Upper lobe of left lung (tissue), 6 donors: ENCODE data around the gene ILF3. TPM values are rescaled to one million over a fixed set of nuclear protein-coding genes. Genes with fewer than 3 reads are reported as not detected.
A peak's percentile ranks its signal among the peaks of the same experiment; 100 is the strongest.

ENCODE experiments used
- ATAC-seq, 2 donors: fragments of 200-7000 bp; cut with Tn5 transposase; one replicate each; pipeline ENCODE4 v1.9.1; 2022; ENCODE audit warnings: mild to moderate bottlenecking in 2 of 2, moderate library complexity in 2 of 2; ENCODE audit not compliant: low FRiP score in 2 of 2
- DNase-seq, 2 donors: peaks; one replicate each; pipeline ENCODE4 v3.0.0-alpha.2; 2019 to 2020
- H3K27ac ChIP-seq, 4 donors: fragments of 200-600 bp; sonication (generic); one replicate each; pipeline ENCODE4 v1.5.1; 2016 to 2019
- H3K27me3 ChIP-seq, 4 donors: fragments of 200-600 bp; sonication (generic); one replicate each; pipeline ENCODE4 v1.5.1; 2017 to 2019
- H3K36me3 ChIP-seq, 4 donors: fragments of 200-600 bp; sonication (generic); one replicate each; pipeline ENCODE4 v1.5.1; 2016 to 2019
- H3K4me1 ChIP-seq, 4 donors: fragments of 200-600 bp; sonication (generic); one replicate each; pipeline ENCODE4 v1.5.1; 2018 to 2019
- H3K4me3 ChIP-seq, 4 donors: fragments of 200-600 bp; sonication (generic); one replicate each; pipeline ENCODE4 v1.5.1; 2017 to 2019; ENCODE audit warnings: mild to moderate bottlenecking in 2 of 4, moderate library complexity in 1 of 4
- H3K9me3 ChIP-seq, 4 donors: fragments of 200-600 bp; sonication (generic); one replicate each; pipeline ENCODE4 v1.5.1; 2018 to 2019
- CTCF ChIP-seq, 6 experiments: fragments of 450-650 bp in 4 of 6; fragments of 200-600 bp in 2 of 6; sonication (generic) in 2 of 6; IDR thresholded peaks; one replicate each; pipeline ENCODE4 v1.5.1; 2016 to 2019; ENCODE audit warnings: antibody characterized with exemption in 6 of 6
- EP300 ChIP-seq, 4 donors: sonication (generic); formaldehyde crosslinking; IDR thresholded peaks; one replicate each; pipeline ENCODE4 v1.5.1; 2017; ENCODE audit warnings: antibody characterized with exemption in 4 of 4, control low read depth in 2 of 4
- POLR2A ChIP-seq, 4 donors: fragments of 450-650 bp; IDR thresholded peaks; one replicate each; pipeline ENCODE4 v1.5.1; 2016 to 2017; ENCODE audit warnings: antibody characterized with exemption in 4 of 4, mild to moderate bottlenecking in 2 of 4
- POLR2AphosphoS5 ChIP-seq, 2 donors: sonication (generic); formaldehyde crosslinking; IDR thresholded peaks; one replicate each; pipeline ENCODE4 v1.5.1; 2017; ENCODE audit warnings: antibody characterized with exemption in 2 of 2
- WGBS, 2 donors: methylation state at CpG; one replicate each; pipeline ENCODE4 v1.1.5; 2017 to 2018; 5-methylcytosine and 5-hydroxymethylcytosine counted together
- small RNA-seq, 4 donors: library from RNA; depleted of rRNA; stranded (forward); fragments of <200 nt; gene quantifications; one replicate each; pipeline ENCODE3, GENCODE V24; 2016
- total RNA-seq, 6 donors: library from RNA; depleted of rRNA in 4 of 6; stranded (reverse); fragments of >200 nt in 4 of 6; gene quantifications; one replicate each; pipeline versions ENCODE4 v1.1.0 to v1.2.1, GENCODE V29; 2016 to 2021
- donor health status: DM: no; HTN: no; CAD: no; lungs with moderate emphysema.
- donor health status: DM: no; HTN: yes; CAD: no; lungs with severe emphysema.

ILF3 gene
- total RNA-seq, 6 donors from 2014 or later = 121 to 193 (median 169) TPM

- H3K36me3 ChIP-seq = no peaks in the 10 kb centered on the region
- H3K27ac ChIP-seq = peak overlapping the region; percentile 67 to 91 (median 76)
- TF ChIP-seq POLR2AphosphoS5 (IDR thresholded peaks at IDR 0.05) (no peak), CTCF (IDR thresholded peaks at IDR 0.05) (no peak), EP300 (IDR thresholded peaks at IDR 0.05) (no peak), POLR2A (IDR thresholded peaks at IDR 0.05) (no peak)
- WGBS, 2 donors = 85 to 88% methylated on average over 6 of the region's 6 CpGs
- ATAC-seq (no peak), DNase-seq (no peak)
- no peak overlapping the region for H3K4me3 ChIP-seq
- H3K4me1 ChIP-seq = peaks cover 37 to 82% (median 51%) of the 10 kb centered on the region in 4 donors
- H3K27me3 ChIP-seq = no peaks in the 10 kb centered on the region
- H3K9me3 ChIP-seq = no peaks in the 10 kb centered on the region
Measured at GRCh38 chr19:10736189-10736588, 82.0 kb downstream of the ILF3 start.

- Histone ChIP-seq H3K36me3 (no peaks in the 10 kb centered on the region), H3K4me3 (no peak overlapping the region), H3K4me1 (peaks cover 37 to 81% (median 54%) of the 10 kb centered on the region in 4 donors), H3K9me3 (no peaks in the 10 kb centered on the region), H3K27ac (peak overlapping the region; percentile 67 to 91 (median 80)), H3K27me3 (no peaks in the 10 kb centered on the region)
- WGBS, 2 donors = 71 to 78% methylated on average over 8 to 9 of the region's 9 CpGs
- peak; percentile 50 to 93 for ATAC-seq
- peak in 1 of 2 donors; percentile 84 for DNase-seq
- no peak for TF ChIP-seq CTCF (IDR thresholded peaks at IDR 0.05)
- TF ChIP-seq POLR2A (IDR thresholded peaks at IDR 0.05) = peak in 1 of 4 donors; percentile 28
- TF ChIP-seq POLR2AphosphoS5 (IDR thresholded peaks at IDR 0.05) = peak; percentile 22 to 41
- peak in 3 of 4 donors; percentile 77 to 90 (median 87) for TF ChIP-seq EP300 (IDR thresholded peaks at IDR 0.05)
Measured at GRCh38 chr19:10736916-10737551, 82.9 kb downstream of the ILF3 start.

- Histone ChIP-seq H3K4me1 (peaks cover 44 to 83% (median 58%) of the 10 kb centered on the region in 4 donors), H3K9me3 (no peaks in the 10 kb centered on the region), H3K4me3 (no peak overlapping the region), H3K27ac (peak overlapping the region; percentile 67 to 91 (median 80)), H3K36me3 (no peaks in the 10 kb centered on the region), H3K27me3 (no peaks in the 10 kb centered on the region)
- WGBS, 2 donors = 85 to 90% methylated on average over 9 of the region's 9 CpGs
- TF ChIP-seq EP300 (IDR thresholded peaks at IDR 0.05) (no peak), POLR2AphosphoS5 (IDR thresholded peaks at IDR 0.05) (no peak), CTCF (IDR thresholded peaks at IDR 0.05) (no peak), POLR2A (IDR thresholded peaks at IDR 0.05) (no peak)
- ATAC-seq (peak in 1 of 2 donors; percentile 16), DNase-seq (no peak)
Measured at GRCh38 chr19:10737722-10738121, 83.6 kb downstream of the ILF3 start.

- Histone ChIP-seq H3K4me3 (no peak overlapping the region), H3K9me3 (no peaks in the 10 kb centered on the region), H3K36me3 (no peaks in the 10 kb centered on the region), H3K27ac (peak overlapping the region; percentile 37 to 91 (median 74)), H3K27me3 (no peaks in the 10 kb centered on the region), H3K4me1 (peaks cover 56 to 96% (median 76%) of the 10 kb centered on the region in 4 donors)
- DNase-seq (no peak), ATAC-seq (no peak)
- WGBS, 2 donors = 66 to 71% methylated on average over 3 of the region's 3 CpGs
- TF ChIP-seq CTCF (IDR thresholded peaks at IDR 0.05) (no peak), EP300 (IDR thresholded peaks at IDR 0.05) (peak in 2 of 4 donors; percentile 84 to 86)
Measured at GRCh38 chr19:10740798-10741197, 86.7 kb downstream of the ILF3 start.

Small RNA genes lying within 50 kb of the gene (small RNA-seq; reads per million reads assigned to genes)
- 0 reads per million in 4 donors for gene MIR638

Other genes starting within 250 kb of the ILF3 start
- gene PDE4A, start 233.8 kb upstream of the ILF3 start, total RNA-seq = 10 to 100 TPM; 22.8 to 38.2 (median 31.2) TPM
- gene KEAP1, start 151.0 kb upstream of the ILF3 start, total RNA-seq = 10 to 100 TPM; 34.6 to 85.1 (median 60.7) TPM
- gene S1PR5, start 136.9 kb upstream of the ILF3 start, total RNA-seq = 1 to 10 TPM in 4 of 6 donors, under 1 TPM in 2; 0.49 to 2.7 (median 1.8) TPM
- gene ATG4D, start 110.4 kb upstream of the ILF3 start, total RNA-seq = 10 to 100 TPM; 18.1 to 49.2 (median 27.7) TPM
- gene KRI1, start 88.3 kb upstream of the ILF3 start, total RNA-seq = 10 to 100 TPM; 13.1 to 74.4 (median 24.5) TPM
- gene CDKN2D, start 85.4 kb upstream of the ILF3 start, total RNA-seq = 10 to 100 TPM in 5 of 6 donors, 1 to 10 TPM in 1; 2.1 to 21.3 (median 15.9) TPM
- 10 to 100 TPM; 35.1 to 63.1 (median 45.7) TPM for gene AP1M2, start 67.0 kb upstream of the ILF3 start, total RNA-seq
- 100 to 1,000 TPM; 117 to 333 (median 197) TPM for gene SLC44A2, start 28.8 kb upstream of the ILF3 start, total RNA-seq
- gene QTRT1, start 47.1 kb downstream of the ILF3 start, total RNA-seq = 10 to 100 TPM; 11.0 to 85.9 (median 32.5) TPM
- 100 to 1,000 TPM; 238 to 744 (median 318) TPM for gene DNM2, start 63.7 kb downstream of the ILF3 start, total RNA-seq
- gene TMED1, start 181.9 kb downstream of the ILF3 start, total RNA-seq = 10 to 100 TPM; 11.3 to 40.7 (median 25.1) TPM
- 10 to 100 TPM in 2 of 6 donors, 1 to 10 TPM in 4; 2.8 to 26.2 (median 6.8) TPM for gene C19orf38, start 194.1 kb downstream of the ILF3 start, total RNA-seq
- gene CARM1, start 217.2 kb downstream of the ILF3 start, total RNA-seq = 10 to 100 TPM; 19.0 to 30.6 (median 25.3) TPM